Kidney tubule cell (primary cell): ENCODE data around the gene PLD1.

Source experiments
- DNase-seq: peaks from one replicate; pipeline ENCODE4 v3.0.0-alpha.2; 2018; ENCODE audit warnings: low spot score

The PLD1 gene

DNA sequence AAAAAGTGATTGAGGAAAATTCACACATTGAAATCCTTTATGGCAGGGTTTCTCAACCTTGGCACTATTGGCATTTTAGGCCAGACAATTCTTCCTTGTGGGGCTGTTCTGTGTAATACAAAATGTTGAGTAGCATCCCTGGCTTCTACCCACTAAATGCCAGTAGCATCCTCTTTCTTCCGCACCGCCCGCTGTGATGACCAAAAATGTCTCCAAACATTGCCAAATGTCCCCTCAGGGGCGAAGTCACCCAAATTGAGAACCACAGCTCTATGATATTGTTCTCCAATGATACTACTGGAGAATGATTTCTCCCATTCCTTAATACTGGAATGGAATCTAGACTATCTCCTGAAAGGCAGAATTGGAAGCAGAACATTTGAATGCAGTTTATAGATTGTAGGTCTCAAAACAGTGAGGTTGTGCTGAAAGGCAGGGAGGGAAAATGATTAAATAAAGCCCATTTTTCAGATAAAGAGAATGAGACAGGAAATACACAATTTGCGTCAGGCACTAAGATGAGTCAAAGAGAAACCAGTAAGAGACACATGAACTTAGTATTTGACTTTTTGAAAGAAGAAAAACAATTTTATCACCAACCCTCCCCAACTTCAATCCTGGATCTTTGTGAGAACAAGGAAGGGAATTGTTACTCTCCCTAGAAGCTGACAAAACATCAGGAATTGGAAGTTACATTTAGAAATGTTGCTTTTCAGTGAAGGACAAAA is 248.5 kb downstream of the PLD1 start:
- DNase-seq: no peak

DNA sequence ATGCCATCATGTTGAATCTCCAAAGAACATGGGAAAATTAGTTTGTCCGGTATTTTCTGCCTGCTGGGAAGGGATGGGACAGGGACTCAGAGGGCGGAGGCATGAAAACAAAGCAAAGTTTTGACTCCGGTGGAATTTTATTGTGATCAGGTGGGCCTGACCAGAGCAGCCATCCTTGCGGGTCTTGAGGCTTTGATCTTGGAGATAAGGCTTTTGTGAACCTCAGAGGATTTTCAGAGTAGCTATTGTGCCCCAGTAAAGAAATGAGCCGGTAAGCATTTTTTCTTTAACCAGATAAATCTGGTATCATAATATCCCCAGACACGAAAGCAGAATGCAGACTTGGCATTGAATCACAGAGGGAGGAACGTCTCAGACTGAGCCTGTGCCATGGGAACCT is 250.7 kb downstream of the PLD1 start:
- DNase-seq: no peak

DNA sequence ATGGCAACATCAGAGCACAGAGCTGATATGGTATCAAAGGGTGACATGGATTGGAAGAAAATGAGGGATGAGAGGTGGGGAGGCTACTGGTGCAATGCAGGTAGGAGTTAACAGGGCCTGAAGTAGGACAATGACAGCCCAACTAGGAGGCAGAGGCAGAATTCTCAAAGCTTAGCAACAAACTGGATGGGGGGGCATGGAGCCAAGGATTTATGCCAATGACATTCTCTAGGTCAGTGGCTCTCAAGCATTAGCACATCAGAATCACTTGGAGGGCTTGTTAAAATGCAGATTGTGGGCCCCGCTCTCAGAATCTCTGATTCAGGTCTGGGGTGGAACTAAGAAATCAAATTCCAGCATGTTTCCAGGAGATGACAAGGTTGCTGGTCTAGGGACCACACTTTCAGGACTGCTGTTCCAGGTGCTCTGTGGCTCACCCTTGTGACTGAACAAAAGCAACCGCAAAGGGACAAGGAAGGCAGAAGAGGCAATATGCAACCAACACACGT is 252.0 kb downstream of the PLD1 start:
- DNase-seq: no peak

DNA sequence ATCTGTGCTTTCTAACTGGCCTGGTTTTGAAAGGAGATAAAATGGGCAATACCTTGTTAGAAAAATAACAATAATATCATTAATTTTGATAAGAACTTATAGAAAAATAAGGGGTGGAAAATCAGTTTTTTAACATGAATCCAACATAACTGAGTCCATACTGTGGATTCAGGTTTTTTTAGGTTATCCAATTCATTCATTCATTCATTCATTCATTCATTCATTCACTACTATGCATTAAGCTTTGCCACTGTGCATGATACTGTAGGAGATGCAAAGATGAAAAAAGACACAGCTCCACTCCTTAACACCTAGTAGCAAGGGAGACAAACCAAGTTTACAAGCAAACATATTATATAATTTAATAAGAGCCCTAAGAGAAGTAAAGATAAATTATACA is 253.1 kb downstream of the PLD1 start:
- no peak for DNase-seq

DNA sequence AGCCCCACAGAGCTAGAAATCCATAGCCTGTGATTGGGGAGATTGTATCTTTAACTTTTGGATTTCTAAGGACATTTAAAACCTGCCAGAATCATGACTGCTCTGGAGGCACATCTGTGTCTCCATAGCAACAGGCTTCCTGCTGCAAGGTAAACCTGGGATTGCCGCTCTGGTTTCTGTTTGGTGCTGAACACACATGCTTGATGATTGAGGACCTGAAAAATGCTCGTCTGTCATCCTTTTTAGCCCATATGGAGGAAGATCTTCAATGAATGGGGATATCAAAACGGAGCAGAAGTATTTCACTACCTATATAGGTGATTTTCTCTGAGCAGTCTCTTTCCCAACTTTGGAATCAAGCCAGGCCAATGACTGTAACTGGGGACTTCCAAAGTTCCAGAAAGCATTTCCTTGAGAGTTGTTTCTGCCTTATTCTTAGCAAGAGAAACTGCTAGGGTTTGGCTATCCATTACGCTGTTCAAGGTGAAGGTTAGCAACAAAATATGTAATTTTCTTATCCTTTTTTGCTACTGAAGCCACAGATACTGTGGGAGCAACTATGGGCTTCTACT is 253.6 kb downstream of the PLD1 start:
- DNase-seq: peak; percentile 83

DNA sequence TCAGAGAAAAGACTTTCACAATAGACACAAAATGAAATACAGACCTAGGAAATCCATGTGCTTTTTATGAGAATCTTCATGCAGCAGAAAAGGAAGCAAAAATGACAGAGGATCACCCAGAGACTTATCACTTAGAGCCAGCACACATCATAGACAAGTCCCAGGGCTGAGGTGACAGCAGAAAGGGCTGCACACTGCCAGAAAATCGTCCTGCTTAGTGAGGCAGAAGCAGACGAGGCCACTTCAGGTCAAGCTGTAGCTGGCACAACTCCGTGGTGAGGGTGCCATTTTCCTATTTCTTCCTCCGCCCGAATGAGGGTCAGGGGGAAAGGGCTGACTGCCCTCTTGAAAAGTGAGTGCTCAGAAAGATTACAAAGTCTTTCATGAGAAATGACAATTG is 254.1 kb downstream of the PLD1 start:
- no peak for DNase-seq

DNA sequence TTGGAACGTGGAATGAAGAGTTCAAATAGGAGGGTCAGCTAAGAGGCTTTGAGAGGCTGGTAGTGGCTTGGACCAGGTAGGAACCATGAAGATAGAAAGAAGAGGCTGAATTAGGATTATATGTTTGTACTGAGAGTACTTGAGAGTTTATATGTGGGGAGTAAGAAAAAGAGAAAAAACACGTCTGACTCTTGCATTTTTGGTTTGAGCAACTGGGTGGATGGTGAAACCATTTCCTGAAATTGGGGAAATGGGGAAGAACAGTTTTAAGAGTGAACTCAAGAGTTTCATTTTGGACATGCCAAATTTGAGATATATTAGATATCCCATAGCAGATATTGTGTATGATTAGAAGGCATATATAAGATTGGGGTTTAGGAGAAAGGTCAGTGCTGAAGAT is 257.2 kb downstream of the PLD1 start:
- no peak for DNase-seq

DNA sequence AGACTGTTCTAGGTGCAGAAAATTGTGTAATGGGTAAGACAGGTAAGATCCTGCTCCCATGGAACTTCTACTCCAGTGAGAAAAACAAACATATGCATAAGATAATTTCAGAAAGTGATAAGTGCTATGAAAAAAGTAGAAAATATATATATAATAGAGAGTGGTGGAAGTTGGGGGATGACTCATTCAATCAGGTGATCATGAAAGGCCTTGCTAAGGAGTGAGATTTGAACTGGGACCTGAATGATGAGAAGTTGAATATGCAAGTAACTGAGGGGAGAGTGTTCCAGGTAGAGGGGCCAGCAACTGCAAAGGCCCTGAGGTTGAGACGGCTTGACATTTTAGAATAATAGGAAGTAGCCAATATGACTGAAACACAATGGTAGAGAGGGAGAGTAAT is 257.8 kb downstream of the PLD1 start:
- DNase-seq: no peak

DNA sequence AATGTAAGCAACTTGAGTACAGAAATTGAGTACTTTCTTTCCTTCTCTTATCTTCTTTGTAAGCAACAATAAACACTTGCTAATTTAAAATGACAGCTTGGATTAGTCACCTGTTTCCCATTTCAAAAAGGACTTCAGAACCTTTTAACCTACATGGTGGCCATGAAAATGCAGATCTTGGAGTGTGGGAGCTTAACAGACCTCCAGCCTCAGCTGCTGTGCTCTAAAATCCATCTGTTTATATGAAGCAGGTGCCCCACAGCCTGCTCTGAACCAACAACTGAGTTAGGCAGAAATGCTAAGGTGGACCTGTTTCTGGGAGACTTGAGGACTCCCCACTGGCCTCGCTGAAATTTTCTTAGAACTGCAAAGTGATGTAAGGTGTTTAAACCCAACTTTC is 259.0 kb downstream of the PLD1 start:
- no peak for DNase-seq
